ENCODE results near the gene UBE2V1.

Gene UBE2V1

GRCh38 chr20:50127587-50128519, 14.9 kb upstream of the UBE2V1 start:
- TF ChIP-seq CTCF (IDR thresholded peaks at IDR 0.05; ENCODE audit: low read depth, low read length, missing control alignments), result no peak
- peaks cover 65% of the 10 kb centered on the region for H3K36me3 ChIP-seq (replicated peaks)

DNA sequence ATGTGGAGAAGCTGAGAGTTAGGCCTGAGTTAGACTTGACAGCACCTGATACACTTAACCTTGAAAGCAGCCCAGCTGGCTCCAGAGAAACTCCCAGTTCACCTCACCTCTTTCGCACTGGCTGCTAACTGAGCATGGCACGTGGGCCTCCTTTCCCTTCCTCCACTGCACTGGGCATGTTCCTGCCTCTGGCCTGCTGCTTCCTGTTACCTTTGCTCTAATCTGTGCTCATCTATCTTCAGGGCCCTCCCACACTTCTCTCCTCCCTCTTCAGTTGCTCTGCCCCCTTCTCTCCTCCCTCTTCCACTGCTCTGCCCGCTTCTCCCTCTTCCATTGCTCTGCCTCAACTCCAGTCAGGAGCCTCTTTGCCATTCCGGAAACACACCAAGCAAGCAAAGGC, 13.7 kb upstream of the UBE2V1 start:
- no peak for DNase-seq
- no peak overlapping the region for H3K27ac ChIP-seq
- H3K27me3 ChIP-seq (replicated peaks), result no peaks in the 10 kb centered on the region
- in situ Hi-C loops (cut with HindIII; ENCODE audit: low pct_ligation_motif_present, low sequenced_read_pairs), result no loop called here
- H3K4me3 ChIP-seq (ENCODE audit: low read depth, low read length), result no peak overlapping the region
- TF ChIP-seq CTCF (IDR thresholded peaks at IDR 0.05; ENCODE audit: low read depth, low read length, missing control alignments), result no peak
- H3K36me3 ChIP-seq (replicated peaks), result peaks cover 57% of the 10 kb centered on the region

More at GRCh38 chr20:50127587-50128519, 14.9 kb upstream of the UBE2V1 start:
- in situ Hi-C loops (cut with HindIII; ENCODE audit: low pct_ligation_motif_present, low sequenced_read_pairs), result no loop called here
- H3K4me3 ChIP-seq (ENCODE audit: low read depth, low read length), result no peak overlapping the region
- no peaks in the 10 kb centered on the region for H3K27me3 ChIP-seq (replicated peaks)
- no peak for DNase-seq
- no peak overlapping the region for H3K27ac ChIP-seq

DNA sequence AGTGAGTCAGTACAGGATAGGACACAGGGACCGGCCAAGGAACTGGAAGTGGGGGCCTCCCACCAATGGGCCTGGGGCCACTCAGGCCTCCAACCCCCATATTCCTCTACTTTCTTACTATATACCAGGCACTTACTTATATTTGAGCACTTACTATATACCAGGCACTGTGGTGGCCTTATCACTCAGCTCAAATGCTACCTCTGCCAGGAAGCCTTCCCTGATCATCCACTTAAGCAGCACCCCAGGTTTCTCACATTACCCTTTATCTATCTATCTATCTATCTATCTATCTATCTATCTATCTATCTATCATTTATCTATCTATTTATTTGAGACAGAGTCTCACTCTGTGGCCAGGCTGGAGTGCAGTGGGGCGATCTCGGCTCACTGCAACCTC, 12.3 kb upstream of the UBE2V1 start:
- no peak overlapping the region for H3K4me3 ChIP-seq (ENCODE audit: low read depth, low read length)
- no peak for TF ChIP-seq CTCF (IDR thresholded peaks at IDR 0.05; ENCODE audit: low read depth, low read length, missing control alignments)
- DNase-seq, result no peak
- H3K36me3 ChIP-seq (replicated peaks), result peaks cover 51% of the 10 kb centered on the region
- H3K27me3 ChIP-seq (replicated peaks), result no peaks in the 10 kb centered on the region
- in situ Hi-C loops (cut with HindIII; ENCODE audit: low pct_ligation_motif_present, low sequenced_read_pairs), result no loop called here
- no peak overlapping the region for H3K27ac ChIP-seq

- no peak for DNase-seq
- in situ Hi-C loops (cut with HindIII; ENCODE audit: low pct_ligation_motif_present, low sequenced_read_pairs), result no loop called here
- Histone ChIP-seq H3K27me3 (replicated peaks) (no peaks in the 10 kb centered on the region), H3K36me3 (replicated peaks) (peaks cover 50% of the 10 kb centered on the region), H3K27ac (no peak overlapping the region), H3K4me3 (ENCODE audit: low read depth, low read length) (no peak overlapping the region)
- TF ChIP-seq CTCF (IDR thresholded peaks at IDR 0.05; ENCODE audit: low read depth, low read length, missing control alignments), result no peak
These were observed 11.5 kb upstream of the UBE2V1 start for GRCh38 chr20:50124496-50124895.

GRCh38 chr20:50123418-50123817, 10.5 kb upstream of the UBE2V1 start:
- DNase-seq, result no peak
- Histone ChIP-seq H3K27ac (no peak overlapping the region), H3K27me3 (replicated peaks) (no peaks in the 10 kb centered on the region), H3K4me3 (ENCODE audit: low read depth, low read length) (no peak overlapping the region), H3K36me3 (replicated peaks) (peaks cover 40% of the 10 kb centered on the region)
- in situ Hi-C loops (cut with HindIII; ENCODE audit: low pct_ligation_motif_present, low sequenced_read_pairs), result no loop called here
- TF ChIP-seq CTCF (IDR thresholded peaks at IDR 0.05; ENCODE audit: low read depth, low read length, missing control alignments), result no peak

All from brain microvascular endothelial cell (primary cell).